ENCODE data around the gene SP1. TPM values are rescaled to one million over a fixed set of nuclear protein-coding genes. Genes with fewer than 3 reads are reported as not detected.

Gene SP1
- total and polyA plus RNA-seq, 2 of the 4 experiments (the other 2 are of a cell fraction), result 19.7 to 53.6 TPM

GRCh38 chr12:53332744-53333143, 47.2 kb upstream of the SP1 start:
- no peak overlapping the region for H4K8ac ChIP-seq (ENCODE audit: low read depth in 2 of 2, low read length in 2 of 2)
- H2AK9ac ChIP-seq (replicated peaks; ENCODE audit: low read depth, low read length, poor library complexity), result no peak overlapping the region
- peaks cover 74% of the 10 kb centered on the region for H3K27me3 ChIP-seq (ENCODE audit: control insufficient read depth, insufficient read depth, low read length)
- no peak overlapping the region for H4K91ac ChIP-seq (ENCODE audit: insufficient read depth, low read depth, low read length)
- ChIA-PET POLR2A (ENCODE audit: unreplicated experiment) (no interaction called here), CTCF (interaction anchor here (1.5 kb wide), 1 partner anchor 13 kb away, joined by 4 read pairs; no protein-coding TSS in a partner anchor)
- WGBS, 2 experiments (ENCODE audit: extremely low coverage in 2 of 2, insufficient read length in 1 of 2), result 75% methylated on average over 2 of the region's 15 CpGs; no CpG with 5 or more reads in 1 of the 2 experiments
- no peak for TF ChIP-seq SMC3 (IDR thresholded peaks at IDR 0.05; ENCODE audit: low read depth, low read length)
- no peak for TF ChIP-seq MAFK (IDR thresholded peaks at IDR 0.05; ENCODE audit: low read depth, low read length)
- TF ChIP-seq FOS (IDR thresholded peaks at IDR 0.05; ENCODE audit: low read depth, low read length), result no peak
- no peak for TF ChIP-seq USF2 (IDR thresholded peaks at IDR 0.05; ENCODE audit: low read depth, low read length)
- no peak for TF ChIP-seq RFX5 (IDR thresholded peaks at IDR 0.05; ENCODE audit: low read depth, low read length)
- no peak for TF ChIP-seq RAD21 (IDR thresholded peaks at IDR 0.05; ENCODE audit: low read length)
- no peak for TF ChIP-seq CEBPB (IDR thresholded peaks at IDR 0.05; ENCODE audit: low read depth, low read length)
- no peak for TF ChIP-seq MAZ (IDR thresholded peaks at IDR 0.05; ENCODE audit: borderline replicate concordance, low read depth, low read length)
- TF ChIP-seq CHD1 (IDR thresholded peaks at IDR 0.05; ENCODE audit: low read depth, low read length), result no peak
- no peak for TF ChIP-seq RCOR1 (IDR thresholded peaks at IDR 0.05; ENCODE audit: insufficient replicate concordance, low read length)
- TF ChIP-seq BHLHE40 (IDR thresholded peaks at IDR 0.05; ENCODE audit: low read depth, low read length), result no peak
- TF ChIP-seq, protein P1, sequence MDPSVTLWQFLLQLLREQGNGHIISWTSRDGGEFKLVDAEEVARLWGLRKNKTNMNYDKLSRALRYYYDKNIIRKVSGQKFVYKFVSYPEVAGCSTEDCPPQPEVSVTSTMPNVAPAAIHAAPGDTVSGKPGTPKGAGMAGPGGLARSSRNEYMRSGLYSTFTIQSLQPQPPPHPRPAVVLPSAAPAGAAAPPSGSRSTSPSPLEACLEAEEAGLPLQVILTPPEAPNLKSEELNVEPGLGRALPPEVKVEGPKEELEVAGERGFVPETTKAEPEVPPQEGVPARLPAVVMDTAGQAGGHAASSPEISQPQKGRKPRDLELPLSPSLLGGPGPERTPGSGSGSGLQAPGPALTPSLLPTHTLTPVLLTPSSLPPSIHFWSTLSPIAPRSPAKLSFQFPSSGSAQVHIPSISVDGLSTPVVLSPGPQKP (IDR thresholded peaks at IDR 0.05; ENCODE audit: borderline replicate concordance, low read depth, low read length), result no peak
- no peak for TF ChIP-seq POLR2A (IDR thresholded peaks at IDR 0.05; ENCODE audit: low read depth, low read length)
- TF ChIP-seq NFE2L2 (IDR thresholded peaks at IDR 0.05; ENCODE audit: low read depth, low read length), result no peak
- no peak for TF ChIP-seq CTCF (conservative IDR thresholded peaks at IDR 0.05; ENCODE audit: low read depth, low read length)
- no peak for TF ChIP-seq MXI1 (IDR thresholded peaks at IDR 0.05; ENCODE audit: borderline replicate concordance, low read depth, low read length)
- H2BK120ac ChIP-seq (ENCODE audit: low read depth, low read length), result no peak overlapping the region
- H4K20me1 ChIP-seq (ENCODE audit: insufficient read depth, low read length), result no peaks in the 10 kb centered on the region
- H3K4me1 ChIP-seq (ENCODE audit: control insufficient read depth, insufficient read depth, low read length), result no peaks in the 10 kb centered on the region
- BruUV-seq (replicated peaks), result no TSS peak
- H3K27ac ChIP-seq (ENCODE audit: insufficient read depth, low read length), result no peak overlapping the region
- H3K79me1 ChIP-seq (ENCODE audit: low read depth in 1 of 2, low read length in 2 of 2), result no peaks in the 10 kb centered on the region
- no peak overlapping the region for H2BK5ac ChIP-seq (ENCODE audit: low read depth, low read length, poor library complexity, severe bottlenecking)
- H3K4me2 ChIP-seq (ENCODE audit: low read depth, low read length), result no peak overlapping the region
- H3K36me3 ChIP-seq (ENCODE audit: control insufficient read depth, insufficient read depth, low read length), result no peaks in the 10 kb centered on the region
- H2BK15ac ChIP-seq (ENCODE audit: low read depth, low read length), result no peak overlapping the region
- dilution Hi-C loops (cut with HindIII; ENCODE audit: low sequenced_read_pairs, unreplicated experiment) (no loop called here), in situ Hi-C loops (cut with MboI; ENCODE audit: low sequenced_read_pairs) (no loop called here), intact Hi-C loops (cut with micrococcal nuclease) (no loop called here)
- no peaks in the 10 kb centered on the region for H3K9me3 ChIP-seq (ENCODE audit: control insufficient read depth, insufficient read depth, low read length)
- DNase-seq (no peak), ATAC-seq (ENCODE audit: low read depth) (no peak)
- H2AFZ ChIP-seq (replicated peaks; ENCODE audit: low read length, poor library complexity), result no peak overlapping the region
- no peak overlapping the region for H3K23ac ChIP-seq (ENCODE audit: low read depth, low read length)
- no peak overlapping the region for H3K18ac ChIP-seq (ENCODE audit: low read depth, low read length)
- no peak overlapping the region for H4K5ac ChIP-seq (ENCODE audit: low read depth, low read length)
- no peak overlapping the region for H2BK20ac ChIP-seq (ENCODE audit: low read depth, low read length)
- no peak overlapping the region for H3K4me3 ChIP-seq (ENCODE audit: insufficient read depth, low read depth, low read length)
- H3K4ac ChIP-seq (ENCODE audit: low read depth, low read length), result no peak overlapping the region
- no peak overlapping the region for H3K56ac ChIP-seq (ENCODE audit: extremely low read depth, insufficient read depth, low read length)
- no peak overlapping the region for H2AK5ac ChIP-seq (ENCODE audit: low read depth, low read length)
- H3K9me1 ChIP-seq (ENCODE audit: insufficient read depth, low read length), result peaks cover 6% of the 10 kb centered on the region; the same call in 1 of the 2 replicates
- no peak overlapping the region for H3K9ac ChIP-seq (ENCODE audit: low read depth, low read length)
- H3K14ac ChIP-seq (replicated peaks; ENCODE audit: low read depth, low read length), result no peak overlapping the region

All from IMR-90 (cell line).